Body of pancreas (tissue), 4 donors: ENCODE results near the gene P4HB. TPM values are rescaled to one million over a fixed set of nuclear protein-coding genes. Genes with fewer than 3 reads are reported as not detected.

Source experiments
- ATAC-seq: fragments of 150-250 bp; one replicate; pipeline ENCODE4 v1.9.1; 2016
- DNase-seq, 4 donors: peaks; one replicate each; pipeline ENCODE4 v3.0.0-alpha.2; 2019
- H3K27ac ChIP-seq, 4 donors: fragments of 200-600 bp; sonication (generic); 1 replicate in 3 of 4; 2 replicates in 1 of 4; pipeline versions ENCODE4 v1.5.1 to v1.6.1; 2016 to 2019; ENCODE audit warnings: mild to moderate bottlenecking in 1 of 4, mixed read lengths in 1 of 4, moderate library complexity in 1 of 4
- H3K27me3 ChIP-seq, 2 donors: fragments of 200-600 bp; sonication (generic); one replicate each; pipeline ENCODE4 v1.6.0; 2016; ENCODE audit warnings: mild to moderate bottlenecking in 1 of 2
- H3K36me3 ChIP-seq, 2 donors: fragments of 200-600 bp; sonication (generic); replicated peaks in 1 of 2; 2 replicates each; pipeline ENCODE4 v1.5.1; 2016; ENCODE audit warnings: low read depth in 2 of 2; ENCODE audit not compliant: insufficient read depth in 1 of 2
- H3K4me1 ChIP-seq: fragments of 200-600 bp; sonication (generic); one replicate; pipeline ENCODE4 v1.6.0; 2016
- H3K4me3 ChIP-seq, 2 donors: fragments of 200-600 bp; sonication (generic); 1 replicate in 1 of 2; 2 replicates in 1 of 2; pipeline ENCODE4 v1.5.1; 2016 to 2019
- H3K9me3 ChIP-seq, 3 donors: fragments of 200-600 bp; sonication (generic); 1 replicate in 2 of 3; 2 replicates in 1 of 3; pipeline ENCODE4 v1.5.1; 2016
- CTCF ChIP-seq, 7 experiments: fragments of 450-650 bp in 4 of 7; fragments of 200-600 bp in 3 of 7; sonication (generic) in 3 of 7; IDR thresholded peaks; one replicate each; pipeline ENCODE4 v1.5.1; 2016 to 2019; ENCODE audit warnings: antibody characterized with exemption in 7 of 7
- POLR2A ChIP-seq, 3 donors: fragments of 450-650 bp; IDR thresholded peaks; one replicate each; pipeline ENCODE4 v1.6.1; 2016; ENCODE audit warnings: antibody characterized with exemption in 3 of 3, mild to moderate bottlenecking in 2 of 3
- WGBS, 2 donors: methylation state at CpG; one replicate each; pipeline ENCODE4 v1.1.5; 2017; 5-methylcytosine and 5-hydroxymethylcytosine counted together
- intact Hi-C: fragments of 100-400 bp; cut with DNase I; formaldehyde crosslinking; loops from one replicate; pipeline ENCODE4 v1.15.1; 2023
- total RNA-seq, 2 donors: library from RNA; depleted of rRNA; stranded (reverse); fragments of >200 nt; gene quantifications; one replicate each; pipeline ENCODE4 v1.1.0, GENCODE V29; 2016

The P4HB gene
- total RNA-seq, 2 donors from 2014 or later: 1,462 to 4,394 TPM

GRCh38 chr17:81885454-81885853 lies 25.1 kb upstream of the P4HB start:
- intact Hi-C loops: no loop called here
- TF ChIP-seq CTCF (IDR thresholded peaks at IDR 0.05): no peak
- no peak for TF ChIP-seq POLR2A (IDR thresholded peaks at IDR 0.05)
- Histone ChIP-seq H3K36me3 (peaks cover 6 to 13% of the 10 kb centered on the region in 2 donors), H3K9me3 (no peaks in the 10 kb centered on the region), H3K4me3 (no peak overlapping the region), H3K27ac (no peak overlapping the region), H3K27me3 (no peaks in the 10 kb centered on the region), H3K4me1 (peaks cover 10% of the 10 kb centered on the region)
- 82 to 89% methylated on average over 10 of the region's 10 CpGs for WGBS, 2 donors
- DNase-seq (no peak), ATAC-seq (no peak)

GRCh38 chr17:81884968-81885367 lies 24.6 kb upstream of the P4HB start:
- H3K4me3 ChIP-seq: no peak overlapping the region
- H3K27me3 ChIP-seq: no peaks in the 10 kb centered on the region
- intact Hi-C loops: no loop called here
- 87 to 97% methylated on average over 3 to 5 of the region's 5 CpGs for WGBS, 2 donors
- DNase-seq (no peak), ATAC-seq (no peak)
- H3K36me3 ChIP-seq: peaks cover 6 to 13% of the 10 kb centered on the region in 2 donors
- H3K4me1 ChIP-seq: peaks cover 5% of the 10 kb centered on the region
- H3K9me3 ChIP-seq: no peaks in the 10 kb centered on the region
- H3K27ac ChIP-seq: no peak overlapping the region
- TF ChIP-seq POLR2A (IDR thresholded peaks at IDR 0.05) (no peak), CTCF (IDR thresholded peaks at IDR 0.05) (no peak)

- no peaks in the 10 kb centered on the region for H3K9me3 ChIP-seq
- no peak overlapping the region for H3K27ac ChIP-seq
- 62 to 80% methylated on average over 6 to 11 of the region's 11 CpGs for WGBS, 2 donors
- ATAC-seq (no peak), DNase-seq (no peak)
- no peak for TF ChIP-seq POLR2A (IDR thresholded peaks at IDR 0.05)
- no peak for TF ChIP-seq CTCF (IDR thresholded peaks at IDR 0.05)
- H3K27me3 ChIP-seq: no peaks in the 10 kb centered on the region
- peaks cover under 1% of the 10 kb centered on the region for H3K4me1 ChIP-seq
- H3K36me3 ChIP-seq: peaks cover 6 to 13% of the 10 kb centered on the region in 2 donors
- intact Hi-C loops: no loop called here
- no peak overlapping the region for H3K4me3 ChIP-seq
Measured at GRCh38 chr17:81884520-81884919, 24.2 kb upstream of the P4HB start.

- no peaks in the 10 kb centered on the region for H3K36me3 ChIP-seq
- no peak for TF ChIP-seq POLR2A (IDR thresholded peaks at IDR 0.05)
- no peaks in the 10 kb centered on the region for H3K27me3 ChIP-seq
- 87 to 96% methylated on average over 5 of the region's 5 CpGs for WGBS, 2 donors
- H3K27ac ChIP-seq: no peak overlapping the region
- ATAC-seq: no peak
- no peaks in the 10 kb centered on the region for H3K4me1 ChIP-seq
- DNase-seq: no peak
- no peaks in the 10 kb centered on the region for H3K9me3 ChIP-seq
- no peak overlapping the region for H3K4me3 ChIP-seq
- intact Hi-C loops: no loop called here
Measured at GRCh38 chr17:81879121-81879520, 18.8 kb upstream of the P4HB start.

- TF ChIP-seq CTCF (IDR thresholded peaks at IDR 0.05) (no peak), POLR2A (IDR thresholded peaks at IDR 0.05) (no peak)
- no peak overlapping the region for H3K27ac ChIP-seq
- no peak for ATAC-seq
- H3K4me3 ChIP-seq: no peak overlapping the region
- intact Hi-C loops: no loop called here
- DNase-seq: no peak
- no peaks in the 10 kb centered on the region for H3K36me3 ChIP-seq
- no peaks in the 10 kb centered on the region for H3K9me3 ChIP-seq
- 92 to 93% methylated on average over 3 of the region's 3 CpGs for WGBS, 2 donors
- H3K4me1 ChIP-seq: no peaks in the 10 kb centered on the region
- no peaks in the 10 kb centered on the region for H3K27me3 ChIP-seq
Measured at GRCh38 chr17:81878294-81878693, 18.0 kb upstream of the P4HB start.
